HG02678 (cell line): ENCODE data around the gene OSBP.
"Not testable (repeated sequence)": the region's sequence is repeated elsewhere in the genome, so short reads cannot be mapped to it uniquely, and the experiment has no call there.

ENCODE experiments used
- ATAC-seq: cut with Tn5 transposase; IDR thresholded peaks from one replicate; pipeline ENCODE4 v1.9.1; 2021; ENCODE audit warnings: mild to moderate bottlenecking, moderate library complexity; ENCODE audit not compliant: unreplicated experiment

Gene OSBP, protein sequence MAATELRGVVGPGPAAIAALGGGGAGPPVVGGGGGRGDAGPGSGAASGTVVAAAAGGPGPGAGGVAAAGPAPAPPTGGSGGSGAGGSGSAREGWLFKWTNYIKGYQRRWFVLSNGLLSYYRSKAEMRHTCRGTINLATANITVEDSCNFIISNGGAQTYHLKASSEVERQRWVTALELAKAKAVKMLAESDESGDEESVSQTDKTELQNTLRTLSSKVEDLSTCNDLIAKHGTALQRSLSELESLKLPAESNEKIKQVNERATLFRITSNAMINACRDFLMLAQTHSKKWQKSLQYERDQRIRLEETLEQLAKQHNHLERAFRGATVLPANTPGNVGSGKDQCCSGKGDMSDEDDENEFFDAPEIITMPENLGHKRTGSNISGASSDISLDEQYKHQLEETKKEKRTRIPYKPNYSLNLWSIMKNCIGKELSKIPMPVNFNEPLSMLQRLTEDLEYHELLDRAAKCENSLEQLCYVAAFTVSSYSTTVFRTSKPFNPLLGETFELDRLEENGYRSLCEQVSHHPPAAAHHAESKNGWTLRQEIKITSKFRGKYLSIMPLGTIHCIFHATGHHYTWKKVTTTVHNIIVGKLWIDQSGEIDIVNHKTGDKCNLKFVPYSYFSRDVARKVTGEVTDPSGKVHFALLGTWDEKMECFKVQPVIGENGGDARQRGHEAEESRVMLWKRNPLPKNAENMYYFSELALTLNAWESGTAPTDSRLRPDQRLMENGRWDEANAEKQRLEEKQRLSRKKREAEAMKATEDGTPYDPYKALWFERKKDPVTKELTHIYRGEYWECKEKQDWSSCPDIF

DNA sequence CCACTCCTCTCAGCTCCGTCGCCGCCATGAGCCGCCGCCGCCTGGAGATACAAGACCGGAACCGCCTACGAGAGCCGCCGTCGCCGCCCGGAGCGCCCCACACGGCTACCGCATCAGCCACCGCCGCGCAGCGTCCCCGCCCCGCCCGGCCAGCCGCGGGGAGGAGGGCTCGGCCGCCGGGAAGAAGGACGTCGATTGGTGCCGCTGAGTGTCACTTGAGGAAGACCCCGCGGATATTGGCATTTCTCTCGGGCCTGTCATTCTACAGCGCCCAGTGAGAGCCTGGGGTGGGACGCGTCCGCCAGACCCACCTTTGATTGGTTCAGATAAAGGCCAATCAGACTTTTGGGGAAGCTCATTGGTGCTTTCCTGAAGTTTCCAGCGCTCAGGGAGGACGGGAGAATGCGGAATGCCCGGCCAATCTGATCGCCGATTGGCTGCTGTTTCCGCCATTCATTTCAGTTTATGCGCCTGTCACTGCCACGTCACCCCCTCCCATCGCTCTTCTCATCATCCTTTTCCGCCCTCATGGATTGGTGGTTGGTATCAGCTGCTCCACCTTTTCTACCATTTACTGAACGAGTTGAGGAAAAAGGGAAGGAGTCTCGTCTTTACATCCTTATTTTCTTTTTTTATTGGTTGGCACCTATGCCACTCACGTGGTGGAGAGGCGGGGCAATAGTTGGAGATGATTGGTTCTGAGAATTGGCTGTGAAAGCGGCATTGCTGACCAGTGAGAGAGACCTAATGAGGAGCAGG, at the start of gene OSBP:
TSS of gene OSBP (minus strand) at position 138 of the 759 bp plus-strand sequence. CDS start at position 28, 110 bp downstream.
- peak; percentile 84 for ATAC-seq

DNA sequence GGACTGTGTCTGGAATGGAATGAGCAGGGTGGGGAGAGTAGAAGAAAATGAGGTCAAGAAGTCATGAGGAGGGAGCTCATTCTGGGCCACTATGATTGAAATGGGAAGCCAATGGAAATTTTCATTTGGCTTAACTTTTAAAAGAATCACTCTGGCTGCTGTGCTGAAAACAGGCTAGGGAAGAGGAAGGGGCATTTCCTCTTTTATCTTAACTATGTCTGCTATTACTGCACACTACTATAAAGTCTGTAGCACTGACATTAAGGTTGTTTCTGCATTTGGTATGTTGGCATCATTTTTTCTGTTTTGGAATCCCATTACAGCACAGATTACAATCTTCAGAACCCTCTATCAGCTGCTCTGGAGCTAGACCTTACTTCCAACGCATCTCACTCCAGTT, 45.0 kb upstream of the OSBP start:
- ATAC-seq = no peak

DNA sequence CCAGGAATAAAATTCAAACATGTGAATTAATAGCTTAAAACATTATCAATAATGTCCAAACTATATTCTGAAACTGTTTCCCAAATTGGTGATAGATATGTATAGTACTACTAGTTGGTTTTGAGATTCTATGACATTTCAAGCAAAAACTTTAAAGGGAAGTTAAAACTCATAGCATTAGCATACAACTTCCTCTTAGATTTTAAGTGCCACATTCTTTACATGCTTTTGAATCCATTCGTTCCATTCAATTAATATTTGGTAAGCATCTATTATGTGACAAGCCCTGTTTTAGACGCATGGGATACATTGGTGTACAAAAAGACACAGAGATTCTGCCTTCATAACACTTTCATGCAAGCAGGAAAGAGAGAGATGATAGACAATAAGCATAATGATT, 44.4 kb upstream of the OSBP start:
- ATAC-seq = no peak

DNA sequence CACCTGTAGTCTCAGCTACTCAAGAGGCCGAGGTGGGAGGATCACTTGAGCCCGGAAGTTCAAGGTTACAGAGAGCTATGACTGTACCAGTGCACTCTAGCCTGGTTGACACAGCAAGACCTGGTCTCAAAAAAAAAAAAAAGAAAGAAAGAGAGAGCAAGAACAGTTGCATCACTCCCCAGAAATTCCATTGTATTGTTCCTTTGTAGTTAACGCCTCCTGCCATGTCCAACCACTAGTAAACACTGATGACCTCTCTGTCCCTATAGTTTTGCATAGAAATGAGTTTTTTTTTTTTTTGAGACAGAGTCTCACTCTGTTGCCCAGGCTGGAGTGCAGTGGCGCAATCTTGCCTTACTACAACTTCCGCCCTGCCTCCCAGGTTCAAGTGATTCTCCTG, 42.5 kb upstream of the OSBP start:
- no peak for ATAC-seq

DNA sequence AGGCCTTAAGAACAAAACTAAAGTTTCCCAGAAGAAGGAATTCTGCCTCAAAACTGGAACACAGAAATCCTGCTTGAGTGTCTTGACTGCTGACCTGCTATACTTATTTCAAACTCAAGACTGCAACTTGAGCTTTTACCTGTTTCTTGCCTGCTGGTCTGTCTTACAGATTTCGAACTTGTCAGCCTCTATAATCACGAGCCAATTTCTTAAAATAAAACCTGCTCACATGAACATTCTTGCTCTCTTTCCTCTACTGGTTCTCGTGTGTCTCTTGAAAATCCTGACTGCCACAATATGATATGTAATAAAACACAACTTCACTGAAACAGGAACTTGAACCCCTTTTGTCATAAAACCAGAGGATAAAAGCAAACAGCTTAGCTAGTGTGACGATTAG, 39.3 kb upstream of the OSBP start:
- ATAC-seq = no peak

DNA sequence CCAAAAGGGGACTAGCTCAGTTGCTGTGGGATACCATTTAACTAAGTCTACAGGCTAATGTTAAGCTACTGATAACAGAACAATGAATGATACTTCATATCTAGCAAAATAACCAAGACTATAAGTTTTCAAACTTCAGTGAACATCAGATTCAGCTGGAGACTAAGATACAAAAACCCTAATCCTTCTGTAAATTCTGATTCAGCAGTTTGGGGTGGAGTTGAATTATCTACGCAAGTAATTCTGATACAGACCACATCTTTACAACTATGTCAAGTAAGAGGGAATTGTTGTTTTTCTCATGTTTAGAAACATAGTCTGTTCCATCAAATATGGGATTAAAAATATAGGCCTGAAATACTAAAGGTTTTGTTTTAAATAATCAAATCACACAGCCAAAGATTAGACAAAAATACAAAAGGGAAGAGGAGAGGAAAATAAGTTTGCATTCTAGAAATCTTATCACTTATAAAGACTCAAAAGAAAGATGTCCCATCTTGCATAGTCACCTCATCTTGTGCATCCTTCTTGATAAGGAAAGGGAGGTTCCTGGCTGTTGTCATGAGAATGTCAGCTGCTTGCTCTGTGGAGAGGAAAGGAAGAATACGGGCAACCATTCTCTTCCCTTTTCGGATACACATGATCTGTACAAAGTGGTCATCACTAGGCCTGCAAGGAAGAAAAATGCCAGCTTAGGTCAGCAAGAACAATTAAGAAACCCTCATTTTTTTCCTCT, 31.8 kb upstream of the OSBP start:
- no peak for ATAC-seq

DNA sequence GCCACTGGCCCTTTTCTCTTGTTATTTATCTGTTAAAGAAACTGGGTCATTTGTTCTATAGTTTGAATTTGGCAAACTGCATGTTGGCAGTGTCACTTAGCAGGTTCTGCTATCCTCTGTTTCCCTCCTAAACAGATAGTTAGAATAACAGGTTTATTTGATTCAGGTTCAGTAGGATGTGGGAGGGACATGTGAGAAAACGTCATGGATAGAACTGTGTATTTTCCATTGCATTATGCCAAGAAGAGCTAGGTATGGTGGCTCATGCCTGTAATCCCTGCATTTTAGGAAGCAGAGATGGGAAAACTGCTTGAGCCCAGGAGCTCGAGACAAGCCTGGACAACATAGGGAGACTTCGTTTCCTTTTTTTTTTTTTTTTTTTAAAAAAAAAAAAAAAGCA, 29.0 kb upstream of the OSBP start:
- ATAC-seq = no peak

DNA sequence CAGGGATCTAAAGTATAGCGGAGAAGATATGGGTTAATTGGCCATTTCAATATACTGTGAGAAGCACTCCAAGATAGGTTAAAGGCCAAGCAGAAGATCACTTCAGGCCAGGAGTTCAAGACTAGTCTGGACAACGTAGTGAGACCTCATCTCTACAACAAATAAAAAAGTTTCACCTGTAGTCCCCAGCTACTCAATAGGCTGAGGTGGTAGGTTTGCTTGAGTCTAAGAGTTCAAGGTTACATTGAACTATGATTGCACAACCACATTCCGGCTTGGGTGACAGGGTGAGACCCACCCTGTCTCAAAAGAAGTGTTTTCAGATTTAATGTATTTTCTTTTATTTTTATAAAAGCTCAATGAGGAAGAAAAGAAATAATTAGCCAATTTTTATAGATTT, 27.8 kb upstream of the OSBP start:
- no peak for ATAC-seq

DNA sequence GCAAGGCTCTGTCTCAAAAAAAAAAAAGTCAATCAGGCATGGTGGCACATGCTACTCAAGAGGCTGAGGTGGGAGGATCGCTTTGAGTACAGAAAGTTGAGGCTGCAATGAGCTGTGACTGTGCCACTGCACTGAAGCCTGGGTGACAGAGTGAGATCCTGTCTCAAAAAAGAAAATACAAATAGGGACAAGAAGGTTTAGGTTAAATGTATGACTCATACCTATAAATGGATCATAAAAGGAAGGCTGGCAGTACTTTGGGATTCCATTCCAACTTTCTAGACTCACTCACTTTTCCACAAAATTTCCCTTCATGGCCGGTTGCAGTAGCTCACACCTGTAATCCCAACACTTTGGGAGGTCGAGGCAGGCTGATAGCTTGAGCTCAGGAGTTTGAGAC, 25.6 kb upstream of the OSBP start:
- ATAC-seq = no peak

DNA sequence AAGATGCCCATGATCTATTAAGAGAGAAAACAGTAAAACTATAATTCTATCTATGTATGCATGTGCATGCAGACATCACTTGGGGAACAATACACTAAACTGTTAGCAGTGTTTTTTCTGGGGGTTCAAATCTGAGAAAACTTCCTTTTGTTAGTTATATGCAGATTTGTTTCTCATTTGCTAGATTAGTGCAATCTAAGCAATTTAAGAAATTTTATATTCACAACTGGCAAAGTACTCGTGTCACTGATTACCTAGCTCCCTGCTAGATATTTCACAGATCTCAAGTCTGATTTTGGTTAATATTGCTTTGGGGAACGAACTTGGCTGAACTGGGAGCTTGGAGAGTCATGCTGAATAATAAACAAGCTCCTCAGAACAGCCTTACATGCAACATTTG, 14.9 kb upstream of the OSBP start:
- no peak for ATAC-seq

DNA sequence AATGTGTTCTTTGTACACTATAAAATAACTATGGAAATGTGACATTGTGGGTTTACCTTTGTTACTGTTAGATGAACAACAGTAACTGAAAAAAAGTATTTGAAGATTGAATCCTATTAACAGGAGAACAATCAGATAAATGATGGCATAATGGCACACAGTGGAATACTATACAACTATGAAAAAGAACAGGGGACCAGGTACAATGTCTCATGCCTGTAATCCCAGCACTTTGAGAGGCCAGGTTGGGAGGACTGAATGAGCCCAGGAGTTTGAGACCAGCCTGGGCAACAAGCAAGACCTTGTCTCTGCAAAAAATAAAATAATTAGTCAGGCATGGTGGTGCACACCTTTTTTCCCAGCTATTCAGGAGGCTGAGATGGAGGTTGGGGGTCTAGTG, 14.4 kb upstream of the OSBP start:
- ATAC-seq = no peak

DNA sequence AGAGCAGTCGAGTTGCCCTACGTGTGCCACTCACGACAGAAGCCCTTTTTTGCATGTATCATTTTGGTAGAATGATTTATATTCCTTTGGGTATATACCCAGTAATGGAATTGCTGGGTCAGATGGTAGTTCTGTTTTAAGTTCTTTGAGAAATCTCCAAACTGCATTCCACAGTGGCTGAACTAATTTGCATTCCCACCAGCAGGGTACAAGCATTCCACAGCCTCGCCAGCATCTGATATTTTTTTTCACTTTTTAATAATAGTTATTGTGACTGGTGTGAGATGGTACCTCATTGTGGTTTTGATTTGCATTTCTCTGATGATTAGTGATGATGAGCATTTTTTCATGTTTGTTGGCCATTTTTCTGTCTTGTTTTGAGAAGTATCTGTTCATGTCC, 11.4 kb upstream of the OSBP start:
- not testable (repeated sequence) for ATAC-seq

DNA sequence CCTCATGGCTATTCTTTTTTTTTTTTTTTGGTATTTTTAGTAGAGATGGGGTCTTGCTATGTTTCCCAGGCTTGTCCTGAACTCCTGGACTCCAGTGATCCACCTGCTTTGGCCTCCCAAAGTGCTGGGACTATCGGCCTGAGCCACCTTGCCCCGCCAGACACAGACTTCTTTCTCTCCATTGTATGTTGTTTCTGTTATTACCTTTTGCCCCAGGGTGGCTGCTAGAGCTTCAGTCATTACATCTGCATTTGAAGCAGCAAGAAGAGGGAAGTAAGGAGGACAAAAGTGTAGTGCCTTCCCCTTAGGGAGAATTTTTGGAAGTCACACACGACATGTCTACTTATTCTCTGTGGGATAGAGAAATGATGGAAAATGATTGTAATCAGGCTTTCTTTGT, 10.1 kb upstream of the OSBP start:
- no peak for ATAC-seq

DNA sequence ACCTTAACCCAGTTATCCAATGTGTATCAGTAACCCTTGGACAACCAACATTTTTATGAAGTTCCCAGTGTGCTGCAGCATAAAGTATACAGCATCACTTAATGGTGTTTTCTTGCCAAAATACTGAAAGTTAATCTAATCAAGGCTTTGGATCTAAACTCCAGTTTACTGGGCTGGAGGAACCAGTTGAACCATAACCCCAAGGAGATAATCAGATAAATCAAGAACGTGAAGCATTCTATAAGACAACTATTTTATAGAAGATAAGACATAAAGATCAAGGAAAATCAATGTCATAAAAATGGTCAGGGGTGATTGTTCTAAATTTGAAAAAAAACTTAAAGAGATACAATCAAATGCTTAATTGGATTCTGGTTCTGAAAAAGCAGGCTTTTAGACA, 2.3 kb upstream of the OSBP start:
- no peak for ATAC-seq

DNA sequence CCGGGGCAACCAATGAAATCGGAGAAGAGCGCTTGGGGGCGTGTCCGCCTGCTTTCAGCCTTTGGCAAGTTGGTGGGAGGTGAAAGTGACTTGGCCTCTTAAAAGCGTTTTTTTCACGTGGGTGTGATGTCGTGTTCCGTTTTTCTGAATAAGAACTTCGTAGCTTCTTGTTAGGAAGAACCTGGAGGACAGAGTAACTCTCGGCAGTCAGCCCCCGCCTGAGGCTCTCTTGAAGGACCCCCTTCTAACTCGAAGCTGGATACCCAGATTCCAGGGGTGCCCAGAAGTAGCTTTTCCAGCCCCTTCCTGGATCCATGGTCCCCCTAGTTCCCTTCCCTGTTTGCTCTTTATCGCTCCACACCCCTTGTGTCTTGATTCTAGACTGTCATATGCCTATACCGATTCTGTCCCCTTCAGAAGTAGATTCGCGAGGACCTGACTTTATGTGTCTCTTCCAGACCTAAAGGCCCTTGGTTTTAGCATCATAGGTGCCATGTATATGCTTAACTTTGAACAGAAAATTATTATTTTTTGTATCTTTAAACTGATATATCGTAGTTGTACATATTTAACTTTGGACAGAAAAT, 915 bp upstream of the OSBP start:
- no peak for ATAC-seq

DNA sequence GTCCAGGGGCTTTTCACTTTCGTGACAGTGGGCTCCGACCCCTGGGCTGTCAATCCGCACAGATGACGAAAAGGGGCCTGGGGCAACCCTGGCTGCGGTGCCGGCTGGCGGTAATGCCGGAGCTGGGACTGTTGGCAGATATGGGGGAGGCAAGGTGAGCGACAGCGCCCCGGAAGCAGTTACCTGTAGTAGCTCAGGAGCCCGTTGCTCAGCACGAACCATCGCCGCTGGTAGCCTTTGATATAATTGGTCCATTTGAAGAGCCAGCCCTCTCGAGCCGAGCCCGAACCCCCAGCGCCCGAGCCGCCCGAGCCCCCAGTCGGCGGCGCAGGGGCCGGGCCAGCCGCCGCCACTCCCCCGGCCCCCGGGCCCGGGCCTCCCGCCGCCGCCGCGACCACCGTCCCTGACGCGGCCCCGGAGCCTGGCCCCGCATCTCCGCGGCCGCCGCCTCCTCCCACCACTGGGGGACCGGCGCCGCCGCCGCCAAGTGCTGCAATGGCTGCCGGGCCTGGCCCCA, 396 bp downstream of the OSBP start:
- ATAC-seq = peak; percentile 6

DNA sequence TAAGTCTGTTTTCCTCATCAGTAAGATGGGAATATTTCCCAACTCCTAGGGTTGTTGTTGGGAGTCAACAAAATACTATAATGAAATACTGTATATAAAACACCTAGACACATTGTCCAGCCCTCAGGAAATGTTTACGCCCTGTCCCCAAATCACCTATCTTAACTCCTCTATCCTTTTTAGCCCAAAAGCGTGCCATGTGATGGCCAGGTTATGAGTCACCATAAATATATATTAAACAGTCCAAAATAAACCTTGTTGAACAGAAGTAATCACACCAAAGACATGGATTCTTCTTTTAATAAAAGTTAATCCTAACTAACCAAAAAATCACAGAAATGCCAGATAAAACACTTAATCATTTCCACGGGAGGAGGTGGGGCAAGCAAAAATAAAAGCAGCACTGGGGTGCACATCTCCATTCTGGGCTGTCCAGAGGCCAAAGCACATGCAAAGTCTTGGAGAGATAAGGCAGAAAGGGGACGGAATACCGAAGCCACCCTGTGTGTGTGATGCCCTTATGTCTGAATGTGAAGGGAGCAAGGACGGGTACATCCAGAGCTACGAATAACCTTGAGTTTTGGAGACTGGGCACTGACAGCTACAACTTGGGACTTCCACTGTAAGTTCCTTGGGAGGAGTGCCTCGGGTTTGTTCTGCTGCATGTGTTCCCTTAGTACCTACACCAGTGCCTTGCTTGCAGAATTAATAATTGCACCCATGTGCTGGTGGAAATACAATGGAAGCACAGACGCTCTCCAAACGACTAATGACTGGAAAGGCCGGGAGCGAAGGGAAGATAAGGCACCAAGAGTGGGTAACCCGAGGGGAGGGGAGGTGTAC, 1.1 kb downstream of the OSBP start:
- ATAC-seq = no peak

DNA sequence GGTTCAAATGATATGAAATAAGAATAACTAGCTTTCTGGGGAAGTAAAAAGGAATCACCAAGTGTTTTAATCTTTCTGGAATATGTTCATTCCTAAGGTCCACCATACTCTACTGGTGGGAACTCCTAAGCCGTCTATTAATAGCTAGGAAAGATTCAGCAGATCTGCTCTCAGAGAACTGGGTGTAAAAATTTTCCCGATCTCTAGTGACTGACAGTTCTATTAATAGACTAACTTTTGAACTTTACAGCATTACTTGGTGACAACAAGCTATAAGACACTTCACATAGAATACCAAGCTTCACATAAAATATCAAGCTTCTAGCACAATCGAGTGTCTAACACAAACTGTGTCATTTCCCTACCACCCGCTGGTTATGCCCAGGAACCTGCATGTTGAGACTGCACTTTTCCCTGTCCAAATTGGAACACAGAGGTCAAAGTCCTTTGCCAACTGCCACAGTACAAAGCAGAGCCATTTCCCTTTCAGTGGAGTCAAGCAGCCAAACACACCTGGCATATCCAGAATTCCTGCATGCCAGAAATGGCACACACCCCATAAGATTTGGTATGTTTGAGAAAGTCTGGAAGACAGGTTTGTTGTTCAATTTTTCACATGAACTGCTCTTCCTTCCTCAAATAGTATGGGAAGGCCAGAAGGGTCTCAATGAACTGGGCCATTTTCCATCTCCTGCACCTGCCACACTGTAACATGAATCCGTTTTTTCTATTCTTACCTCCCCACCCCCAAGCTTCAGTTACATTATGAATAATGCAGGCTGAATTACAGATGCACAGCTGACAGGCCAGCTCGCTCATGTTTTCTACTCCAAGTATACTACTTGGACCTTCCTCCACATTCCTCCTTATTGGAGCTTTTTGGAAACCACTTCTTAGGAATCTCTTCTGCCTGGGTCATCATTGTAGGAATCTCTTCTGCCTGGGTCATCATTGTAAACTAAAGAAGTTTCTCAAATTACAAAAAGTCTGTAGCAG, 3.7 kb downstream of the OSBP start:
- no peak for ATAC-seq
